Activated CD4-positive, alpha-beta T cell treated with anti-CD3 and anti-CD28 coated beads, Interleukin-2, amount 50 U/mL, for 1 hour (primary cell): Measurements from ENCODE around the gene CAMSAP2.

ENCODE experiments used
- DNase-seq: peaks from one replicate; pipeline ENCODE4 v3.0.0-alpha.2; 2020

The CAMSAP2 gene

DNA sequence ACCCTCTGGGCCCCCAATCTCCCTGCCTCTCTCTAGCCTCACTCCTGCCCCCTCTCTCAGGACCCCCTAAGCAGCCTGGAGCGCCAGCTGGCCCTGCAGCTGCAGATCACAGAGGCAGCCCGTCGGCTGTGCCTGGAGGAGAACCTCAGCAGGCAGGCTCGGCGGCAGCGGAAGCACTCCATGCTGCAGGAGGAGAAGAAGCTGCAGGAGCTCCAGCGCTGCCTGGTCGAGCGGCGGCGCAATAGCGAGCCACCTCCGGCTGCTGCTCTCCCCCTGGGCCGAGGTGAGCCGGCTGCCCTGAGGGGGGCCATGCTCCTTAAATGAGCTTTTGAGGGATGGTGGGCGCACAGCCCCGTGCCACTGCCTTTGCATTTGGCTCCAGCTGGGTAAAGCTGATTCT is 162.2 kb downstream of the CAMSAP2 start:
- DNase-seq: no peak

GRCh38 chr1:200901350-200901749 is 162.7 kb downstream of the CAMSAP2 start:
- no peak for DNase-seq

DNA sequence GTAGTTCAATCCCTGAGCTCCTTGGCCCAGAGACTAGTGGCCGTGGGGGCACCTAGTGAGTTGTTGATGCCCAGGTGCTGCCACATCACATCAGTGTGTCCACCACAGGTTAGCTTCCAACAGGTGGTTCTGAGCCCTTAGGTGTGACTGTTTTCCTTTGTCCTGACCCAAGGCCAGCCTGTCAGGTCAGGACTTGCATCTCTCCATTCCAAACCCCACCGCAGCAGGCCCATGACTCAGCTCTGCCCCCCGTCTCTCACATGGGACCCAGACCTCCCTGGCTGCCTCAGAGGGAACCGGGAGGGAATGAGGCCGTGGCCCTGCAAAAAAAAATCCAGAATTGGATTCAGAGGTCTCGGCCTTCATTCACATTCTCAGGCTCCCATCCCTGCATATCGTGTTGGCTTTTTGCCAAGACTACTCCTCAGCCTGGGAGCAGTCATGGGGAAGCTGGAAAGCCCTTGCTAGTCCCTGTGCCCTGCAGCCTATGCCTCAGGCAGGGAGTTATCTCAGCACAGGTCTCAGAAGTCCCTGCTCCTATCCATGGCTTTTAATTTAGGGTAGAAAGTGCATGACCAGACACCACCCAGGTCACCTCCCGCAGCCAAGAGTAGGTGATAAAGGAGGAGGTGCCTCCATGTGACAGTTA is 163.2 kb downstream of the CAMSAP2 start:
- DNase-seq: no peak

DNA sequence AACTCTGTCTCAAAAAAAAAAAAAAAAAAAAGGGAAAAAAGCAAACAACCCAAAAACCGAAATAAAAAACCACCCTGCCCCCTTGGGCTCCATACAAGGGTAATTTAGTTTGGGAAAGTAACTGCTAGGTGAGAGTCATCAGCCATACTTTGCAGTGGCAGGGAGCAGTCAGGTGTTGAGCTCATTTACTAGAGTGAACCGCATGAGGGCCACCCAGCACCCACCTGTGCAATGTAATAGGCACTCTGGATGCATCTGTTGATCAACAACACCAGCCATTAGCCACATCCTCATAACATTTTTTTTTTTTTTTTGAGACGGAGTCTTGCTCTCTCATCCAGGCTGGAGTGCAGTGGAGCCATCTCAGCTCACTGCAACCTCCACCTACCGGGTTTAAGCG is 165.1 kb downstream of the CAMSAP2 start:
- no peak for DNase-seq

DNA sequence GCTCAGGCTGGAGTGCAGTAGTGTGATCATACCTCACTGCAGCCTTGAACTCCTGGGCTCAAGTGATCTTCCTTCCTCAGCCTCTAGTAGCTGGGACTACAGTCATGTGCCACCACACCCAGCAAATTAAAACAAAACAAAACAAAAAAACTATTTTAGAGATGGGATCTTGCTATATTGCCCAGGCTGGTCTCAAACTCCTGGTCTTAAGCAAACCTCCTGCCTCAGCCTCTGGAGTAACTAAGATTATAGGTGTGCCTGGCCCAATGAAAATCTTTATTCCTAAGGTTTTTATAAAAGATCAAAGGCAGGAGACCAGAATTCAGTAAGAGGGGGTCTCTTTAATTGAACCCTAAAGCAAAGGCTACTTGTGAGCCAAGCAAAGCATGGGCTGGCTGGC is 166.1 kb downstream of the CAMSAP2 start:
- no peak for DNase-seq

GRCh38 chr1:200905411-200906052 is 166.8 kb downstream of the CAMSAP2 start:
- no peak for DNase-seq

DNA sequence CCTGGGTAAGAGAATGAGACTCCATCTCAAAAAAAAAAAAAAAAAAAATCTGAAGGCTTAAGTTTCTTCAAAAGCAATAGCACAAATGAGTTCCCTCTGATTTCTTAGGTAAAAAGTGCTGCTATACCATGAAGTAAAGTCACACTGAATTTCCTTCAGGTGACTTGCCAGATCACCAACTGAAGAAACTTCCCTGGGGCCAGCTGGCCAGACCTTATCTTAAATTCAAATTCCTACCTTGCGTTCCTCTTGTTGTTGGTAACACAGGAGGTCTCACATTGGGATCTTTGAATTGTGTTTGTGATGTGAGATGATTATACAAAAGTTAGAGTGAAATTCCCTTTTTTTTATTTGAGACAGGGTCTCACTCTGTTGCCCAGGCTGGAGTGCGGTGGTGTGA is 167.8 kb downstream of the CAMSAP2 start:
- no peak for DNase-seq

- DNase-seq: no peak
Observed at GRCh38 chr1:200907611-200908097, 169.0 kb downstream of the CAMSAP2 start.

DNA sequence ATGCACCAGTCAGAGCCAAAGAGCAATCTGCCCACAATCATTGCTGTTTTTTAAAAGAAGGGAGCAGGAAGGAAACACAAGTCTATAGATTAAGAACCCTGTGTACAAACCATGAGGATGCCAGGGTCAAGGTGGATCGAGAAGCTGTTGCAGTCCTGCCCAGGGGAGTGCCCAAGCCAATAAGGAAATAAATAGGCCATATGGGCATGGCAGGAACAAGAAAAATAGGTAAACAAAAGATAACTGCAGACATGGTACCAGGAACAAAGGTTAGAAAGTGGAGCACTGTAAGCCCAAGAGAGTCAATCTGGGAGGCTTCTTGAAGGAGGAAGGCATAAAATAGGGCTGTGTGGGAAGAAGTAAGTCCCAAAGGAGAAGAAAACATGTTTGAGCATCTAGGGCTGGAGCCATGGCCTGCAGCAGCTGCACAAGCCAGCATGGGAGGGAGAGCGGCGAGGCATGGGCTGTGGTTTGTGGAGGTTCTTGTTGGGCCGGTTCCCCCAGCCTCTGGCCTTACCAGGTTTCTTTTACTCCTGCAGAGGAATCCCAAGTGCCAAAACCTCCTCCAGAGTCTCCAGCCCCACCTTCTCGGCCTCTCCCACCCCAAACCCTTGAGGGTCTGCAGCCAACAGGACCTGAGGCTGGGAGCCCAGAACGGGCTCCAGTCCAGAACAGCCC is 169.6 kb downstream of the CAMSAP2 start:
- DNase-seq: no peak

GRCh38 chr1:200909071-200909470 is 170.4 kb downstream of the CAMSAP2 start:
- DNase-seq: no peak

GRCh38 chr1:200909757-200910239 is 171.1 kb downstream of the CAMSAP2 start:
- no peak for DNase-seq
